ENCODE data around the gene PNMA8C.

PNMA8C gene

GRCh38 chr19:46428239-46429135 lies at the start of gene PNMA8C:
Gene PNMA8C, minus strand, starts transcription at chr19:46428936. Its CDS starts 577 bp downstream, at chr19:46428359.
- DNase-seq (ENCODE audit: low read depth in 1 of 2, low spot score in 1 of 2), result no peak
- no peak for TF ChIP-seq JUND (IDR thresholded peaks at IDR 0.05; ENCODE audit: low read depth)
- in situ Hi-C loops (cut with HindIII; ENCODE audit: low pct_unique_long_range_greater_than_20kb, low sequenced_read_pairs), result no loop called here

GRCh38 chr19:46475986-46476385 lies 47.2 kb upstream of the PNMA8C start:
- in situ Hi-C loops (cut with HindIII; ENCODE audit: low pct_unique_long_range_greater_than_20kb, low sequenced_read_pairs), result no loop called here
- no peak for DNase-seq (ENCODE audit: low read depth in 1 of 2, low spot score in 1 of 2)
- TF ChIP-seq JUND (IDR thresholded peaks at IDR 0.05; ENCODE audit: low read depth), result no peak

GRCh38 chr19:46474211-46474610 lies 45.5 kb upstream of the PNMA8C start:
- DNase-seq (ENCODE audit: low read depth in 1 of 2, low spot score in 1 of 2), result no peak
- in situ Hi-C loops (cut with HindIII; ENCODE audit: low pct_unique_long_range_greater_than_20kb, low sequenced_read_pairs), result no loop called here
- TF ChIP-seq JUND (IDR thresholded peaks at IDR 0.05; ENCODE audit: low read depth), result no peak

GRCh38 chr19:46472592-46472991 lies 43.9 kb upstream of the PNMA8C start:
- DNase-seq (ENCODE audit: low read depth in 1 of 2, low spot score in 1 of 2), result no peak
- no peak for TF ChIP-seq JUND (IDR thresholded peaks at IDR 0.05; ENCODE audit: low read depth)
- in situ Hi-C loops (cut with HindIII; ENCODE audit: low pct_unique_long_range_greater_than_20kb, low sequenced_read_pairs), result no loop called here

- no peak for DNase-seq (ENCODE audit: low read depth in 1 of 2, low spot score in 1 of 2)
- in situ Hi-C loops (cut with HindIII; ENCODE audit: low pct_unique_long_range_greater_than_20kb, low sequenced_read_pairs), result no loop called here
- TF ChIP-seq JUND (IDR thresholded peaks at IDR 0.05; ENCODE audit: low read depth), result no peak
Measured at GRCh38 chr19:46471811-46472543, 43.2 kb upstream of the PNMA8C start.

GRCh38 chr19:46471116-46471733 lies 42.5 kb upstream of the PNMA8C start, which contains the start of gene PNMA8A:
Gene PNMA8A, minus strand, starts transcription at chr19:46471563. Its CDS starts 528 bp downstream, at chr19:46471035.
- no peak for DNase-seq (ENCODE audit: low read depth in 1 of 2, low spot score in 1 of 2)
- no peak for TF ChIP-seq JUND (IDR thresholded peaks at IDR 0.05; ENCODE audit: low read depth)
- in situ Hi-C loops (cut with HindIII; ENCODE audit: low pct_unique_long_range_greater_than_20kb, low sequenced_read_pairs), result no loop called here

- no peak for DNase-seq (ENCODE audit: low read depth in 1 of 2, low spot score in 1 of 2)
- TF ChIP-seq JUND (IDR thresholded peaks at IDR 0.05; ENCODE audit: low read depth), result no peak
- in situ Hi-C loops (cut with HindIII; ENCODE audit: low pct_unique_long_range_greater_than_20kb, low sequenced_read_pairs), result no loop called here
Measured at GRCh38 chr19:46470376-46470775, 41.6 kb upstream of the PNMA8C start.

- in situ Hi-C loops (cut with HindIII; ENCODE audit: low pct_unique_long_range_greater_than_20kb, low sequenced_read_pairs), result no loop called here
- no peak for DNase-seq (ENCODE audit: low read depth in 1 of 2, low spot score in 1 of 2)
- no peak for TF ChIP-seq JUND (IDR thresholded peaks at IDR 0.05; ENCODE audit: low read depth)
Measured at GRCh38 chr19:46469541-46470185, 40.9 kb upstream of the PNMA8C start.

- TF ChIP-seq JUND (IDR thresholded peaks at IDR 0.05; ENCODE audit: low read depth), result no peak
- no peak for DNase-seq (ENCODE audit: low read depth in 1 of 2, low spot score in 1 of 2)
- in situ Hi-C loops (cut with HindIII; ENCODE audit: low pct_unique_long_range_greater_than_20kb, low sequenced_read_pairs), result no loop called here
Measured at GRCh38 chr19:46466536-46467196, 37.9 kb upstream of the PNMA8C start.

- in situ Hi-C loops (cut with HindIII; ENCODE audit: low pct_unique_long_range_greater_than_20kb, low sequenced_read_pairs), result no loop called here
Measured at GRCh38 chr19:46463516-46463915, 34.8 kb upstream of the PNMA8C start.

GRCh38 chr19:46461537-46461936 lies 32.8 kb upstream of the PNMA8C start:
- in situ Hi-C loops (cut with HindIII; ENCODE audit: low pct_unique_long_range_greater_than_20kb, low sequenced_read_pairs), result no loop called here
- DNase-seq (ENCODE audit: low read depth in 1 of 2, low spot score in 1 of 2), result no peak
- TF ChIP-seq JUND (IDR thresholded peaks at IDR 0.05; ENCODE audit: low read depth), result no peak

More at GRCh38 chr19:46463516-46463915, 34.8 kb upstream of the PNMA8C start:
- TF ChIP-seq JUND (IDR thresholded peaks at IDR 0.05; ENCODE audit: low read depth), result no peak
- no peak for DNase-seq (ENCODE audit: low read depth in 1 of 2, low spot score in 1 of 2)

GRCh38 chr19:46460981-46461380 lies 32.2 kb upstream of the PNMA8C start:
- TF ChIP-seq JUND (IDR thresholded peaks at IDR 0.05; ENCODE audit: low read depth), result no peak
- in situ Hi-C loops (cut with HindIII; ENCODE audit: low pct_unique_long_range_greater_than_20kb, low sequenced_read_pairs), result no loop called here
- no peak for DNase-seq (ENCODE audit: low read depth in 1 of 2, low spot score in 1 of 2)

All from T47D (cell line).